ENCODE results near the gene HPD.

The HPD gene

DNA sequence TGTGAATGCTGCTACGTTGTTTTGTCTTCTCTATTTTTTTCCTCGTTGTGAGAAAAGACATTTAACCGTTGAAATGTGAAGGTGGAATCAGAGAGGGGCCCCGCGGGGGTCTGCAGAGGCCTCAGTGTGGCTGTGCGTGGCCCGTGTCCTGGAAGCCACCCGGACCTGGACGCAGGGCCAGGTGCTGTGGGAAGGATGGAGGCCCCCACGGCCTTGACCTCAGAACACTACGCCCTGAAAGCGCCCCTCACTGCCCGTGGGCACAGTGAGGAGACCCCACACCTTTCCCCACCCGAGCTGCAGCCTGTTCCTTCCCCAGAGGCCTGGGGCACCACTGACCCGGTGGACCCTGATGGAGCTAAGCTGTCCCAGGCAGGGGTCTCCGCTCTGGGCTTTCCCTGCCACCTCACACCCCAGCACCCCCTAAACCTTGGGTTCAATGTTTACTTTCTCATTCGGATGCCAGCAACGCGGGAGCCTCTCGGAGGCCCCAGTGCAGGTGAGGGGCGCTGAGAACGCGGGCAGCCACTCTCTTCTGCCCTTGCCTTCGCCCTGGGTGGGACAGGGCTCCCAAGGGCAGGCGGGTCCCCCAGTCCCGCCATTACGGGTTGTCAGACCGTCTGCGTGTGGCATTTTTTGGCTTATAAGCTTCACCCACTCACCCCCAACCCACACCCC is 27.9 kb downstream of the HPD start:
- DNase-seq, result peak in 1 of 10 donors; percentile 46
- intact Hi-C loops (cut with DNase I), result no loop called here

DNA sequence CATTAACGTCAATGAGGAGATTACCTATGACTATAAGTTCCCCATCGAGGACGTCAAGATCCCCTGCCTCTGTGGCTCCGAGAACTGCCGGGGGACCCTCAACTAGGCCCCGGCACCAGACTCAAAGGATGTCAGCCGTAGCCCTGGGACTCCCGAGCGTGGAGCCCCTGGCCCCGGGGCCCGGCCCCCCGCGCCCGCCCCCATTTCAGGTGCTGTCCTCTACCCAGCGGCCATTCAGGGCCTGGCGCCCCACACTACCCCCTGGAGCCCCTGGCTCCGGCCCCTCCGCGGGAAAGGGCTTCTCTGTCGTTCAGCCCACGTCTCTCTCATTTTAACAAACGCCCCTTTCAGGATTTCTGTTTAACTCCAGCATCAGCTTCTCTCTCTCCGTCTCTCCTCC is 28.5 kb downstream of the HPD start:
- intact Hi-C loops (cut with DNase I), result no loop called here
- peak in 1 of 10 donors; percentile 54 for DNase-seq

DNA sequence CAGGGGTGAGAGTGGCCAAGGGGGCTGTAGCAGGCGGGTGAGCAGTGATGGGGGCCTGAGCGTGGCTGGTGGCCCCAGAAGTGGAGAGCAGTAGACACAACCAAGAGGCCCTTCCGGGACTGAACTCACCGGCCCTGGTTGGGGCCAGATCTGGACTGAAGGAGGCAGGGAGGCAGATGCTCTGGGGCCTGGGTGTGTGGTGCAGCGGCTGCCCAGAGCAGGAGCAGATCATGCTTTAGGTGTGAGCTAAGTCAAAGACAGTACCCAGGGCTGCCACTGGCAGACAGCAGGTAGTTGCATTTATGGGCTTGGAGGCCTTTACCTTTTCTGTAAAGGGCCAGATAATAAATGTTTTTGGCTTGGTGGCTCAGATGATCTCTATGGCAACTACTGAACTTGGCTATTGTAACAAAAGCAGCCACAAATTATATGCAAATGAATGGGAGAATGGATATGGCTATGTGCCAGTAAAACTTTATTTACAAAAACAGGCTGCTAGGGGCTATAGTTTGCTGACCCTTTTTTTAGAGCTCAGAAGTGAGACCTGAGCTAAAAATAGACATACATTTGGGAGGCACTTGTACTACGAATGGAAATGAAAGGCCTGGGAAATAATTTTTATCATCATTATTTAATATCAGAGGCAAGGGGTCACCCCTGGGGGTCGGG is 29.3 kb downstream of the HPD start:
- DNase-seq, result peak in 1 of 10 donors; percentile 50
- intact Hi-C loops (cut with DNase I), result no loop called here

DNA sequence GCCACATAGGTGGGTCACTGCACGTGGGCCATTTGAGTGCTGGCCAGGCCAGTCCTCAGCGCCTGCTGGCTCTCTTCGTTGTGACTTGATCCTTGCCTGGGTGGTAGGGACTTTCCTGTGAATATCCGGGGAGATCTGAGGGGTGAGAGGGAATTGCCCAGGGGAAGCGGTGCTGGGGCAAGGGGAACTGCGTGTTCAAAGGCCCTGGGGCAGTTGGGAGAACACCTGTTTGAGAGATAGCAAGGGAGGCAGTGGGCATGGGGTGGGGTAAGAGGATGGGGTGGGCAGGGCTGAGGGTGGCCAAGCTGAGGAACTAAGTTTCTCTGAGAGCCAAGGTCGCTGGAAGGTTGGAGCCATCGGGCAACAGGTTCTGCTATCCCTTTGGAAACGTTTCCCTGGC is 29.8 kb downstream of the HPD start:
- DNase-seq, result peak in 1 of 10 donors; percentile 40
- intact Hi-C loops (cut with DNase I), result no loop called here

DNA sequence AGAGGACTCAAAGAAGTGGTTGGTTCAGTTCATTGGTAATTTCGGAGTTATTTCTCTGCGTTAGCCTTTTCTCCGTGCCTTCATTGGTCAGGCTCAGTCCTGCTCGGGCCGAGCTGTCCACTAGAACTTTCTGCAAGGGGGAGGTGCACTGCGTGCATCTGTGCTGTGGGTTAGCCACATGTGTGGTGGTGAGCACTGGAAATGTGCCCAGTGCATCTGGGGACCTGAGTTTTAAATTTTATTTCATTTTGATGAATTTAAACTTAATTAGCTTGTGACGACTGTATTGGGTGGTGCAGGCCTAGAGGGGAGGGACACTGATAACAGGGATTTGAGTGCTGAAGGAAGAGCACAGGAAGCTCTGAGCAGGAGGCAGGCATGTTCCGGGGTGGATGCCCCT is 30.4 kb downstream of the HPD start:
- peak in 1 of 10 donors; percentile 3 for DNase-seq
- intact Hi-C loops (cut with DNase I), result no loop called here

DNA sequence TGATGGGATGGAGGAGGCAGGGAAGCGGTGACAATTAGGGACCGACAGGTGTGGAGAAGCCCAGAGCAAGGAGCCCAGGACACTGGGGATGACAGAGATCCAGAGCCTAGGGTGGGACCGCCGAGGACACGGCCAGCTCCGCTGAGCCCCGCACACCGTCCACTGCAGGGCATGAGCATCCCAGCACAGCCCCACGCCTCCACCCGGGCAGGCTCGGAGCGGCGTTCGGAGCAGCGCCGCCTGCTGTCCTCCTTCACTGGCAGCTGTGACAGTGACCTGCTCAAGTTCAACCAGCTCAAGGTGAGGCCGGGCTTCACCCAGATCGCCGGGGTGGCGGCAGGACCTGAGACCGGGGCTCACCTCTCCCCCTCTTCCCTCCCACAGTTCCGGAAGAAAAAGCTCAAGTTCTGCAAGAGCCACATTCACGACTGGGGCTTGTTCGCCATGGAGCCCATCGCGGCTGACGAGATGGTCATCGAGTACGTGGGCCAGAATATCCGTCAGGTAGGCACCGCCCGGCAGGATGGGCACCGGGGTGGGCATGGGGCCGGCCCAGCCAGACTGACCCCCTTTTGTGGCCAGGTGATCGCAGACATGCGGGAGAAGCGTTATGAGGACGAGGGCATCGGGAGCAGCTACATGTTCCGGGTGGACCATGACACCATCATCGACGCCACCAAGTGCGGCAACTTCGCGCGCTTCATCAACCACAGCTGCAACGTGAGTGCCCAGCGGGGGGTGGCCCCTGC is 31.1 kb downstream of the HPD start:
- intact Hi-C loops (cut with DNase I), result no loop called here
- DNase-seq, result peak in 1 of 10 donors; percentile 59

DNA sequence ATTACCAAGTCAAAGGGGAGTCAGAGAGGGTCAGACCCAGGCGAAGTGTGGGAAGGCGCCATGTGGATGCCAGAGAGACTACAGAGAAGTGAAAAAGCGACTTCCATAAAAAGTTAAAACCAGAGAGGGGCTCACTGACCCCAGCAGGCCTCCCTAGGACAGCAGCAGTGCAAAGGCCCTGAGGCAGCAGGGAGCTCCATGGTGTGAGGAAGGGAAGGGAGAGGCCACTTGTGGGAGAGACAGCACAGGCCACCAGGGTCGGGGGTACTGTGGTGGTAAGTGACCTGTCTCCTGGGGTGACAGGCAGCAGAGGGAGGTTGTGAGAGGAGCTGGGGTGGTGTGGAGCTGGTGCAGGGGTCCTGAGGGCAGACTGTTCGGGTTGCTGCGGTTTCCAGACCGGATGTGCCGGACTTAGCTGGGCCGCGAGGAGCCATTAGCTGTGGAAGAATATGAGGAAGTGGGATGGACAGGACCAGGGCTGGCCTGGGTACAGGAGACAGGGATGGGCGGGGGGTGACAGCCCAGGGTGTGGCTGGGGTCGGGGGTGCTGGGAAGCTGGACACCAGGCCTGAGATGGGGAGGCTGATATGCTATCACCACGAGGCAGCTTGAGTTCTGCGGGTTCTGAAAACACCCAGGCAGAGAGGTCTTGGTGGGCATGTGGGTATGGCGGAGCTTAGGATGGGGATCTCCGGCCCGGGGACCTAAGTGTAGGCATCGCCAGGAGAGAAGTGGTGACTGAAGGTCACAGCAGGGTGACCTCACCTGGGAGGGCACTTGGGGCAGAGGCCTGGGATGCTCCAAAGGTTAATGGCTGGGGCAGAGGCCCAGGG is 32.1 kb downstream of the HPD start:
- intact Hi-C loops (cut with DNase I), result no loop called here
- peak in 2 of 10 donors; percentile 35 to 62 for DNase-seq

DNA sequence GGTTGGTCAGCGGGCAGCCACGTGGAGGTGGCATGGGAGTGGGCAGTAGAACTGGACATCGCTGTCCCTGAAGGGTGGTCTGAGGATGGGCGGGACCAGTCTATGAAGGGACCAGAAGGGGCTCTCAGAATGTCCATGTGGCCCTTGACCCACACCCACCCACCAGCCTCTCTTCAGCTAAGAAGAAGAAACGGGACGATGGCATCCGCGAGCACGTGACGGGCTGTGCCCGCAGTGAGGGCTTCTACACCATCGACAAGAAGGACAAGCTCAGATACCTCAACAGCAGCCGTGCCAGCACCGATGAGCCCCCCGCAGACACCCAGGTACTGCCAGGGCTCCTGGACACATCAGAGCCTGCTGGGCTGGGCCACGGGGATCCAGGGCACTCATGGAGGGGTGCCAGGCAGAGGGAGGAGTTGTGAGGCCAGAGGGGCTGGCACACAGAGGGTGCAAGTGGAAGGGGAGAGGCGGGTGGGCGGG is 33.6 kb downstream of the HPD start:
- DNase-seq, result peak in 2 of 10 donors; percentile 57 to 85
- intact Hi-C loops (cut with DNase I), result no loop called here

DNA sequence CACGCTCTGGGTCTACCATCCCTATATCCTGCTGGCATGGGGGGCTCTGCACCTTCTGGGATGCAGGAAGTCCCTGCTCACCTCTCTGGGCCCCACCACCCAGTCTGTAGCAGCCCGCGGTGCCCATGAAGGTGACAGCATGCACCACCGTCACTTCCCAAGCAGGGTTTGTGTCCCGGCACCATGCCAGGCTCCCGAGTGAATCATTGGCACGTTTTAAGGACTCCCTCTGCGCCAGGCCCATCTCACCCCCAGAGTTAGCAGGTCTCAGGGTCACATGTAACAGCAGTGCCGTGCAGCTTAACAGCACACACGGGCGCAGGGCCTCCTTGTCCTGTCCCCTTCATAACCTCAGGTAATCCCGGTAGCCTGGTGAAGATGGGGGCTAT is 34.9 kb downstream of the HPD start:
- intact Hi-C loops (cut with DNase I), result no loop called here
- peak in 2 of 10 donors; percentile 51 to 55 for DNase-seq

DNA sequence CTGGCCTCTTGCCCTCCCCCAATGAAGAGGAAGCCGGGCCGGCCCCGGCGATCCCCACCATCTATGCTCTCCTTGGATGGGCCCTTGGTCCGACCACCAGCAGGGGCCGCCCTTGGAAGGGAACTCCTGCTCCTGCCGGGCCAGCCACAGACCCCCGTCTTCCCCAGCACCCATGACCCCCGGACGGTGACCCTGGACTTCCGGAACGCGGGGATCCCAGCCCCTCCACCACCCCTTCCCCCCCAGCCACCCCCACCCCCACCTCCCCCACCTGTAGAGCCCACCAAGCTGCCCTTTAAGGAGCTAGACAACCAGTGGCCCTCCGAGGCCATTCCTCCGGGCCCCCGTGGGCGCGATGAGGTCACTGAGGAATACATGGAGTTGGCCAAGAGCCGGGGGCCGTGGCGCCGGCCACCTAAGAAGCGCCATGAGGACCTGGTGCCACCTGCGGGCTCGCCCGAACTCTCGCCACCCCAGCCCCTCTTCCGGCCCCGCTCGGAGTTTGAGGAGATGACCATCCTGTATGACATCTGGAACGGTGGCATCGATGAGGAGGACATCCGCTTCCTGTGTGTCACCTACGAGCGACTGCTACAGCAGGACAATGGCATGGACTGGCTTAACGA is 35.4 kb downstream of the HPD start:
- peak in 2 of 10 donors; percentile 44 to 62 for DNase-seq
- intact Hi-C loops (cut with DNase I), result no loop called here

DNA sequence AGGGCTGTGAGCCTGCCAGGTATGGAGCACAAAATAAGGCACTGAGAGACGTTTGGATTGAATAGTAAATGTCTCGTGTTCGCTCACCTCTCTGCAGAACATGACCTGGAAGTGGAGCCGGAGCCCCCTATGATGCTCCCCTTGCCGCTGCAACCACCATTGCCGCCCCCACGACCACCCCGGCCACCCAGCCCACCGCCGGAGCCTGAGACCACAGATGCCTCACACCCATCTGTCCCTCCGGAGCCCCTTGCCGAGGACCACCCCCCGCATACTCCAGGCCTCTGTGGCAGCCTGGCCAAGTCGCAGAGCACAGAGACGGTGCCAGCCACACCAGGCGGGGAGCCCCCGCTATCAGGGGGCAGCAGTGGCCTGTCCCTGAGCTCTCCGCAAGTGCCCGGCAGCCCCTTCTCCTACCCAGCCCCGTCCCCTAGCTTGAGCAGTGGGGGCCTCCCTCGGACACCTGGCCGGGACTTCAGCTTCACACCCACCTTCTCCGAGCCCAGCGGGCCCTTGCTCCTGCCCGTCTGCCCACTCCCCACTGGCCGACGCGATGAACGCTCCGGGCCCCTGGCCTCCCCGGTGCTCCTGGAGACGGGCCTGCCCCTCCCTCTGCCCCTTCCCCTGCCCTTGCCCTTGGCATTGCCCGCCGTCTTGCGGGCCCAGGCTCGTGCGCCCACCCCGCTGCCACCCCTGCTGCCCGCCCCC is 36.1 kb downstream of the HPD start:
- intact Hi-C loops (cut with DNase I), result no loop called here

DNA sequence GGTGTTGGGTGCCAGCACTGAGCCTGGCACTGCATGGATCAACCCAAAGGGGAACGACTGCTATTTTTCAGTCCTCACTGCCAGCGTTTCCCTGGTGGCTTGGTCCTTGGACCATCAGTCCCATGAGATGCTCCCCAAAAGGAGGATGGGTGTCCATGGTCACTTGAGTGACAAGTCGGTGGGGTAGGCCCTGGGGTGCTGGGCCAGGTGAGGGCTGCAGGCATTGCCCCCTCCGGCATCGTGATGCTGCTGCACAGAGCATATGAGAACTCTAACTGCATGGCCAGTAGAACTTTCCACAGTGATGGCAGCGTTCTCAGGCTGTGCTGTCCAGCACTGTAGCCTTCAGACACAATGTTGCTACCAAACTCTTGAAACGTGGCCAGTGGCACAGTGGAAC is 38.6 kb downstream of the HPD start:
- intact Hi-C loops (cut with DNase I), result no loop called here
- DNase-seq, result peak in 2 of 10 donors; percentile 18 to 62

More for the DNA sequence above, 36.1 kb downstream of the HPD start:
- peak in 2 of 10 donors; percentile 48 to 64 for DNase-seq

DNA sequence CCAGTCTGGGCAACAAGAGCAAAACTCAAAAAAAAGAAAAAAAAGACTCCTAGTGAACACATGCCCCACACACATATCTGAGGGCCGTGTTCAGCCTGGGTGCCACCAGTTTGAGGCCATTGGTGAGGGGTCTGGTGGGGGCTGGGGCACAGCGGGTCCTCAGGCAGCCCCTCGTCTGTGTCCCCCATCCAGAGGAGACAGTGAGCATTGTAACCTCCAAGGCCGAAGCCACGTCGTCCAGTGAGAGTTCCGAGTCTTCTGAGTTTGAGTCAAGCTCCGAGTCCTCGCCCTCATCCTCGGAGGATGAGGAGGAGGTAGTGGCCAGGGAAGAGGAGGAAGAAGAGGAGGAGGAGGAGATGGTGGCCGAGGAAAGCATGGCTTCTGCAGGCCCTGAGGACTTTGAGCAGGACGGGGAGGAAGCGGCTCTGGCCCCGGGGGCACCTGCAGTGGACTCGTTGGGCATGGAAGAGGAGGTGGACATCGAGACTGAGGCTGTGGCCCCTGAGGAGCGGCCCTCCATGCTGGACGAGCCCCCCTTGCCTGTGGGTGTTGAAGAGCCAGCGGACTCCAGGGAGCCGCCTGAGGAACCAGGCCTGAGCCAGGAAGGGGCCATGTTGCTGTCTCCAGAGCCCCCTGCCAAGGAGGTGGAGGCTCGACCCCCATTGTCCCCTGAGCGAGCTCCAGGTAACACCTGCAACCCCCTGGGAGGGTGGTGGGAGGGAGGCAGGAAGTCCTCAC is 39.3 kb downstream of the HPD start:
- intact Hi-C loops (cut with DNase I), result no loop called here
- DNase-seq, result peak in 2 of 10 donors; percentile 52 to 55

DNA sequence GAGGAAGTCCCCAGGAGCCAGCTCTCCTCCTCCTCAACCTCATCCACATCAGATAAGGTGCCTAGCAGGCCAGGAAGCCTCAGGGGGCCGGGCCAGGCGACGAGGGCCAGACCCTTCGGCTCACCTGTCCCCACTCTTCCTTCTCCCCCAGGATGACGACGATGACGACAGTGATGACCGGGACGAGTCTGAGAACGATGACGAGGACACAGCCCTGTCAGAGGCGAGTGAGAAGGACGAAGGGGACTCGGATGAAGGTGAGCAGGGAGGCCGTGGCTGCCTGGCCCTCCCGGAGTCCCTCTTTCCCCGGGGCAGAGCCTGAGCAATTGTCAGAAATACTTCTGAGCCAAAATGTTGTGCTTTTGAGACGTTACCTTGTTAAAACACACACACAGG is 41.0 kb downstream of the HPD start:
- peak in 2 of 10 donors; percentile 26 to 75 for DNase-seq
- intact Hi-C loops (cut with DNase I), result no loop called here

DNA sequence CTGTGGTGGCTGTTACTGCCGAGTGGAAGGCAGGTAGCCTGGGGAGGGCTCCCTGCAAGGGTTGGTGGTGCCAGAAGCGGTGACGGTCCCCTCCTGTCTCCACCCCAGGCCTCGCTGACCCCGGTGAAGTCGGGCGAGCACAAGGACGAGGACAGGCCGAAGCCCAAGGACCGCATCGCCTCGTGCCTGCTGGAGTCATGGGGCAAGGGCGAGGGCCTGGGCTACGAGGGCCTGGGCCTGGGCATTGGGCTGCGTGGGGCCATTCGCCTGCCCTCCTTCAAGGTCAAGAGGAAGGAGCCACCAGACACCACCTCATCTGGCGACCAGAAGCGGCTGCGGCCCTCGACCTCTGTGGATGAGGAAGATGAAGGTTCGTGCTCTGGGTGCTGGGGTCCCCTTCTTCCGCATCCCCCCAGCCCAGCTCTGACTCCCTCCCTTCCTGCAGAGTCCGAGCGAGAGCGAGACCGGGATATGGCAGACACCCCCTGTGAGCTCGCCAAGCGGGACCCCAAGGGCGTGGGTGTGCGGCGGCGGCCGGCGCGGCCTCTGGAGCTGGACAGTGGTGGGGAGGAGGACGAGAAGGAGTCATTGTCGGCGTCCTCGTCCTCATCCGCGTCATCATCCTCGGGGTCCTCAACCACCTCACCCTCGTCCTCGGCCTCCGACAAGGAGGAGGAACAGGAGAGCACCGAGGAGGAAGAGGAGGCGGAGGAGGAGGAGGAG is 41.6 kb downstream of the HPD start:
- intact Hi-C loops (cut with DNase I), result no loop called here
- peak in 2 of 10 donors; percentile 61 for DNase-seq

DNA sequence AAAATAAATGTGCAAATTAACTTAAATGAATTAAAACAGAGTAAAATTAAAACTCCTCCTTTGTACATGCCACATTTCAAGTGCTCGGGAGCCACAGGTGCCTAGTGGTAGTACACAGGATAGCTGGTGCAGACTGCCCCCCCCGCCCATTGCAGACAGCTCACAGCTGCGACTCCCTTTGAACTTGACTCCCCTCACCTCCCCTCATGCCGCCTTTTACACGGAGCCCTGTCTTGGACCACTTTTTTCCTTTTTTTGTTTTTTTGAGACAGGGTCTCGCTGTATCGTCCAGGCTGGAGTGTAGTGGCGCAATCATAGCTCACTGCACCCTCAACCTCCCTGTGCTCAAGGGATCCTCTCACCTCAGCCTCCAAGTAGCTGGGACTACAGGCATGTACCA is 43.4 kb downstream of the HPD start:
- DNase-seq, result peak in 1 of 10 donors; percentile 4
- intact Hi-C loops (cut with DNase I), result no loop called here

DNA sequence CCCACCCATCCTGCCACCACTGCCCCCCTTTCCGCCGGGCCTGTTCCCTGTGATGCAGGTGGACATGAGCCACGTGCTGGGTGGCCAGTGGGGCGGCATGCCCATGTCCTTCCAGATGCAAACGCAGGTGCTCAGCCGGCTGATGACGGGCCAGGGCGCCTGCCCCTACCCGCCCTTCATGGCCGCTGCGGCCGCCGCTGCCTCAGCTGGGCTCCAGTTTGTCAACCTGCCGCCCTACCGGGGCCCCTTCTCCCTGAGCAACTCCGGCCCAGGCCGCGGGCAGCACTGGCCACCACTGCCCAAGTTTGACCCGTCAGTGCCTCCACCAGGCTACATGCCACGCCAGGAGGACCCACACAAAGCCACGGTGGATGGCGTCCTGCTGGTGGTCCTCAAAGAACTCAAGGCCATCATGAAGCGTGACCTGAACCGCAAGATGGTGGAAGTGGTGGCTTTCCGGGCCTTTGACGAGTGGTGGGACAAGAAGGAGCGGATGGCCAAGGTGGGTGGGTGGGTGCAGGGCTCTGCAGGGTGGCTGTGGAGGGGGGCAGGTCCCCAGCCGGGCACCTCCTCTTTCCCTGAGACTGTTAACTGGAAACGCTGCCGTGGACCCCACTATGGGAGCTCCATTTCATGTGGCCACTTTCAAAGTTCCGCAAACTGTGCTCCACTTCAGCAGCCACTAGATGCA is 44.1 kb downstream of the HPD start:
- intact Hi-C loops (cut with DNase I), result loop anchor here (5.0 kb wide), 1 partner anchor 37 kb away; no protein-coding TSS in a partner anchor
- peak in 3 of 10 donors; percentile 25 to 71 (median 63) for DNase-seq

Measured in posterior cingulate gyrus (tissue), 11 donors.